B cell (primary cell): Measurements from ENCODE around the gene RBM28. TPM values are rescaled to one million over a fixed set of nuclear protein-coding genes. Genes with fewer than 3 reads are reported as not detected.

ENCODE experiments used
- ATAC-seq: fragments of 200-7000 bp; cut with Tn5 transposase; one replicate; pipeline ENCODE4 v1.10.0; 2021; ENCODE audit warnings: low read depth, mild to moderate bottlenecking, moderate number of reproducible peaks, moderate library complexity
- CTCF ChIA-PET: fragments of 350-600 bp; sonication (Branson Sonifier 250); formaldehyde crosslinking; loops from one replicate; lab custom pipeline; 2021; ENCODE audit warnings: antibody characterized with exemption, inconsistent platforms; lab: Charles Lee
- POLR2A ChIA-PET: fragments of 350-600 bp; sonication (Branson Sonifier 250); formaldehyde crosslinking; loops from one replicate; lab custom pipeline; 2021; ENCODE audit warnings: antibody characterized with exemption; lab: Charles Lee
- DNase-seq: peaks from one replicate; pipeline ENCODE4 v3.0.0; 2013
- H2AFZ ChIP-seq: 2 replicates; pipeline ENCODE4 v1.6.1; 2012; ENCODE audit warnings: mild to moderate bottlenecking, low read depth, low read length; ENCODE audit not compliant: insufficient read depth, poor library complexity, severe bottlenecking
- H3K27ac ChIP-seq, 2 donors: 1 replicate in 1 of 2; 2 replicates in 1 of 2; pipeline ENCODE4 v1.5.1; 2012 to 2013; ENCODE audit warnings: low read length in 2 of 2, mild to moderate bottlenecking in 2 of 2, moderate library complexity in 1 of 2
- H3K27me3 ChIP-seq, 4 experiments: fragments of 200-600 bp in 1 of 4; sonication (generic) in 1 of 4; replicated peaks in 1 of 4; 1 replicate in 2 of 4; 2 replicates in 2 of 4; pipeline versions ENCODE4 v1.6.1 to v1.7.0; 2013 to 2016; ENCODE audit warnings: low read length in 3 of 4, mild to moderate bottlenecking in 2 of 4, mixed read lengths in 1 of 4, moderate library complexity in 1 of 4; ENCODE audit not compliant: insufficient read depth in 4 of 4, control insufficient read depth in 3 of 4; ENCODE audit errors: control extremely low read depth in 1 of 4
- H3K36me3 ChIP-seq, 2 experiments: replicated peaks in 1 of 2; 1 replicate in 1 of 2; 2 replicates in 1 of 2; pipeline versions ENCODE4 v1.6.1 to v1.7.1; 2013; ENCODE audit warnings: low read length in 1 of 2; ENCODE audit not compliant: insufficient read depth in 2 of 2, control insufficient read depth in 1 of 2; ENCODE audit errors: control extremely low read depth in 1 of 2, extremely low read depth in 1 of 2
- H3K4me1 ChIP-seq, 2 donors: fragments of 200-600 bp in 1 of 2; sonication (generic) in 1 of 2; 1 replicate in 1 of 2; 2 replicates in 1 of 2; pipeline versions ENCODE4 v1.5.1 to v1.6.1; 2013 to 2017; ENCODE audit warnings: low read length in 2 of 2; ENCODE audit not compliant: control insufficient read depth in 2 of 2, insufficient read depth in 2 of 2
- H3K4me2 ChIP-seq: replicated peaks from 2 replicates; pipeline ENCODE3; 2012; ENCODE audit warnings: mild to moderate bottlenecking, low read depth, low read length; ENCODE audit not compliant: poor library complexity, severe bottlenecking
- H3K4me3 ChIP-seq, 5 experiments: fragments of 200-600 bp in 1 of 5; sonication (generic) in 1 of 5; 1 replicate in 3 of 5; 2 replicates in 2 of 5; pipeline versions ENCODE4 v1.5.1 to v1.7.0; 2011 to 2016; ENCODE audit warnings: low read length in 4 of 5, mild to moderate bottlenecking in 4 of 5, low read depth in 2 of 5, control low read depth in 1 of 5, moderate library complexity in 1 of 5; ENCODE audit not compliant: insufficient read depth in 1 of 5; ENCODE audit errors: control extremely low read depth in 1 of 5, extremely low read depth in 1 of 5
- H3K79me2 ChIP-seq: fragments of 200-600 bp; sonication (generic); one replicate; pipeline ENCODE4 v1.6.0; 2016; ENCODE audit warnings: low read length; ENCODE audit not compliant: control insufficient read depth, insufficient read depth
- H3K9ac ChIP-seq: fragments of 200-600 bp; sonication (generic); 2 replicates; pipeline ENCODE4 v1.6.1; 2017; ENCODE audit warnings: mild to moderate bottlenecking, low read length, moderate library complexity
- H3K9me3 ChIP-seq, 3 donors: one replicate each; pipeline versions ENCODE4 v1.6.1 to v1.7.1; 2013; ENCODE audit warnings: low read length in 2 of 3; ENCODE audit not compliant: control insufficient read depth in 2 of 3, insufficient read depth in 1 of 3; ENCODE audit errors: control extremely low read depth in 1 of 3
- H4K20me1 ChIP-seq: 2 replicates; pipeline ENCODE4 v1.6.0; 2012; ENCODE audit warnings: mild to moderate bottlenecking, low read length; ENCODE audit not compliant: insufficient read depth, control insufficient read depth, poor library complexity, severe bottlenecking
- H3K27ac Mint-ChIP-seq: one replicate; pipeline ENCODE4 v1.8.0; 2021; ENCODE audit warnings: mixed read lengths
- H3K27me3 Mint-ChIP-seq: one replicate; pipeline ENCODE4 v1.8.0; 2021; ENCODE audit warnings: mixed read lengths
- H3K4me1 Mint-ChIP-seq: one replicate; pipeline ENCODE4 v1.8.0; 2021; ENCODE audit warnings: mixed read lengths
- H3K4me3 Mint-ChIP-seq: one replicate; pipeline ENCODE4 v1.8.0; 2021; ENCODE audit warnings: mixed read lengths
- H3K9me3 Mint-ChIP-seq: one replicate; pipeline ENCODE4 v1.8.0; 2022; ENCODE audit warnings: mixed read lengths; ENCODE audit not compliant: insufficient read depth
- EZH2 ChIP-seq: IDR thresholded peaks from 2 replicates; pipeline ENCODE4 v1.6.1; 2012; ENCODE audit warnings: borderline replicate concordance, low read depth, mild to moderate bottlenecking, moderate library complexity, low read length; ENCODE audit not compliant: insufficient read depth, poor library complexity, severe bottlenecking
- WGBS: methylation state at CpG from one replicate; pipeline ENCODE4 v1.1.5; 2013; ENCODE audit warnings: missing lambda C conversion rate; ENCODE audit not compliant: insufficient coverage; 5-methylcytosine and 5-hydroxymethylcytosine counted together
- intact Hi-C: fragments of 100-400 bp; cut with micrococcal nuclease; formaldehyde crosslinking; loops from one replicate; pipeline ENCODE4 v1.10.0; 2022
- polyA plus RNA-seq: library from polyadenylated mRNA; depleted of rRNA; stranded (reverse); fragments of >200 nt; gene quantifications from 2 replicates; pipeline ENCODE4 v1.2.3, GENCODE V29; 2012
- total RNA-seq, 2 donors: library from RNA; stranded (reverse); fragments of 120-200 nt in 1 of 2; gene quantifications; 1 replicate in 1 of 2; 2 replicates in 1 of 2; pipeline versions ENCODE4 v1.2.3 to v1.2.4, GENCODE V29; 2013 to 2022
- TF ChIP-seq, protein P1 (sequence below): fragments of 200-600 bp; IDR thresholded peaks from one replicate; pipeline ENCODE4 v1.8.0; 2022; ENCODE audit warnings: antibody characterized with exemption, mild to moderate bottlenecking

The RBM28 gene
- total and polyA plus RNA-seq, 2 donors (not counting 1 experiment from before 2014, with no cell fraction given), result 10.7 to 46.2 TPM

DNA sequence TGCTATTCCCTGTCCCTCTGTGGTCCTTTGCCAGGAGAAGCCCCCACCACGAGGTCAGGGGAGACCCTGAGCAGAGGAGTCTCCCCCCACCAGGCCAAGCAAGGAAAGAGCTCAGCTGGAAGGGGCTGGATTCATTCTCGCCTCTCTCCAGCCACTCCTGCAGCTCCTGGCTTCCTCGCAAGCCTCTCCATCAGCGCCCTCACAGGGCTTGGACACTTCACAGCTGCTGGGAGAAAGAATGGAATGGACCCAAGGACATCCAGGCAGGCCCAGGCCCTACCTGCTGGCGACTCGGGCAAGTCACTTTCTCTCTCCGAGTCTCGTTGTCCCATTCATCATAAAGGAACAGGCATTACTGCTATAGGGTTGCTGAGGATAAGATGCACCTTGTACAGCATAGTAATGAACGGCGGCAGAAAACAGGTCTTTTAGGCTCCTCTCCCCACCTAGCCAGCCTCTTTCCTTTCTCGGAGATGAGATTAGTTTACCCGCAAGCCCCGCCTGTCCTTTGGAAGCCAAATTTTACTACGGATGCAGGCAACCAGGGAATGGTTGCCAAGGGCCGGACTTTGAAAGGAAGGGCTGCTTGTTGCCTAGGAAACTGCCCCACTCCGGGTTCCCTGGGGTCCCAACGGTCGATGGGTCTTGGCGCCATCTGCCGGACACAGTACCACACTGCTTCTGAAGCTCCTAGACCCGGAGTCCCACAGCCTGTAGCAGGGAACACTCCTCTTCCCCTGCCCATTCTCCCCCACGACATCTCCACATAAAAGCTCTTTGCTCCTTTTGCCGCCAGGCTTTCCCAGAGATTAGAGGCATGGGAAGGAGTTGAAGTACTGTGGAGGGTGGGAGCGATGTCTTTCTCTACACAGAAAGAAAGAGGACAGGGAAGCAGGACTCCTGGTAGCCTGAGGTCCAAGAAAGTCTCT lies 43.8 kb upstream of the RBM28 start:
- H3K4me3 ChIP-seq, result no peak overlapping the region
- TF ChIP-seq EZH2, result no peak
- TF ChIP-seq, protein P1, sequence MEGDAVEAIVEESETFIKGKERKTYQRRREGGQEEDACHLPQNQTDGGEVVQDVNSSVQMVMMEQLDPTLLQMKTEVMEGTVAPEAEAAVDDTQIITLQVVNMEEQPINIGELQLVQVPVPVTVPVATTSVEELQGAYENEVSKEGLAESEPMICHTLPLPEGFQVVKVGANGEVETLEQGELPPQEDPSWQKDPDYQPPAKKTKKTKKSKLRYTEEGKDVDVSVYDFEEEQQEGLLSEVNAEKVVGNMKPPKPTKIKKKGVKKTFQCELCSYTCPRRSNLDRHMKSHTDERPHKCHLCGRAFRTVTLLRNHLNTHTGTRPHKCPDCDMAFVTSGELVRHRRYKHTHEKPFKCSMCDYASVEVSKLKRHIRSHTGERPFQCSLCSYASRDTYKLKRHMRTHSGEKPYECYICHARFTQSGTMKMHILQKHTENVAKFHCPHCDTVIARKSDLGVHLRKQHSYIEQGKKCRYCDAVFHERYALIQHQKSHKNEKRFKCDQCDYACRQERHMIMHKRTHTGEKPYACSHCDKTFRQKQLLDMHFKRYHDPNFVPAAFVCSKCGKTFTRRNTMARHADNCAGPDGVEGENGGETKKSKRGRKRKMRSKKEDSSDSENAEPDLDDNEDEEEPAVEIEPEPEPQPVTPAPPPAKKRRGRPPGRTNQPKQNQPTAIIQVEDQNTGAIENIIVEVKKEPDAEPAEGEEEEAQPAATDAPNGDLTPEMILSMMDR, result peak; percentile 86
- WGBS, result 43% methylated on average over 18 of the region's 24 CpGs
- H3K4me1 Mint-ChIP-seq, result peaks cover 6% of the 10 kb centered on the region
- DNase-seq (peak; percentile 71), ATAC-seq (peak; percentile 89)
- no peaks in the 10 kb centered on the region for H3K79me2 ChIP-seq
- H3K36me3 ChIP-seq, result peaks cover 0 to 2% of the 10 kb centered on the region in 2 experiments
- H3K9me3 ChIP-seq, result no peaks in the 10 kb centered on the region
- no peaks in the 10 kb centered on the region for H4K20me1 ChIP-seq
- no peak overlapping the region for H3K27ac ChIP-seq
- peak overlapping the region; percentile 23 for H3K4me2 ChIP-seq
- H3K27ac Mint-ChIP-seq, result no peak overlapping the region
- H3K9ac ChIP-seq, result no peak overlapping the region
- peaks cover 0 to 11% (median 3%) of the 10 kb centered on the region in 4 experiments for H3K27me3 ChIP-seq
- ChIA-PET CTCF (interaction anchor here (0.5 to 3.4 kb wide), 25 partner anchors 8 to 681 kb away, joined by 3 to 32 read pairs (median 5); partner anchors contain the start of genes HILPDA and RBM28), POLR2A (no interaction called here)
- H2AFZ ChIP-seq, result peak overlapping the region; percentile 2
- no peaks in the 10 kb centered on the region for H3K9me3 Mint-ChIP-seq
- H3K4me1 ChIP-seq, result peaks cover 0 to 7% of the 10 kb centered on the region in 2 donors
- intact Hi-C loops, result loop anchor here (1.0 to 5.0 kb wide), 2 partner anchors 40 to 830 kb away; no protein-coding TSS in a partner anchor
- no peak overlapping the region for H3K4me3 Mint-ChIP-seq
- H3K27me3 Mint-ChIP-seq, result no peaks in the 10 kb centered on the region
